Keratinocyte (primary cell): ENCODE data around the gene LAMB4. TPM values are rescaled to one million over a fixed set of nuclear protein-coding genes. Genes with fewer than 3 reads are reported as not detected.

Source experiments
- DNase-seq: peaks from one replicate; pipeline ENCODE4 v3.0.0-alpha.2; 2011; ENCODE audit warnings: low read depth, missing footprints, low spot score
- FAIRE-seq: peaks from 2 replicates; lab custom pipeline; 2011; peaks lifted over from hg19 to GRCh38; lab: Jason Lieb, UNC
- H2AFZ ChIP-seq: 2 replicates; pipeline ENCODE4 v1.6.0; 2012; ENCODE audit warnings: low read length, control low read depth, inconsistent platforms; ENCODE audit not compliant: control insufficient read depth
- H3K27ac ChIP-seq: 2 replicates; pipeline ENCODE4 v1.5.1; 2011; ENCODE audit warnings: low read length; ENCODE audit not compliant: control insufficient read depth, insufficient read depth
- H3K27me3 ChIP-seq: 3 replicates; pipeline ENCODE4 v1.6.0; 2011; ENCODE audit warnings: low read length; ENCODE audit not compliant: control insufficient read depth, insufficient read depth; ENCODE audit errors: extremely low read depth
- H3K36me3 ChIP-seq, 2 experiments: 2 replicates in 1 of 2; 3 replicates in 1 of 2; pipeline ENCODE4 v1.5.1; 2011; ENCODE audit warnings: low read length in 2 of 2, mild to moderate bottlenecking in 1 of 2; ENCODE audit not compliant: control insufficient read depth in 2 of 2, insufficient read depth in 2 of 2; ENCODE audit errors: extremely low read depth in 1 of 2
- H3K4me1 ChIP-seq: 3 replicates; pipeline ENCODE4 v1.5.1; 2011; ENCODE audit warnings: low read length; ENCODE audit not compliant: control insufficient read depth, insufficient read depth; ENCODE audit errors: extremely low read depth
- H3K4me2 ChIP-seq: 3 replicates; pipeline ENCODE4 v1.6.0; 2011; ENCODE audit warnings: low read depth, low read length; ENCODE audit not compliant: control insufficient read depth, insufficient read depth; ENCODE audit errors: extremely low read depth
- H3K4me3 ChIP-seq, 3 experiments: fragments of 200-600 bp in 1 of 3; sonication (generic) in 1 of 3; 2 replicates in 2 of 3; 3 replicates in 1 of 3; pipeline ENCODE4 v1.5.1; 2011 to 2016; ENCODE audit warnings: low read length in 3 of 3, mild to moderate bottlenecking in 3 of 3, control low read depth in 2 of 3, inconsistent platforms in 1 of 3, low read depth in 1 of 3, mixed read lengths in 1 of 3, mixed run types in 1 of 3, moderate library complexity in 1 of 3; ENCODE audit not compliant: control insufficient read depth in 2 of 3, insufficient read depth in 2 of 3; ENCODE audit errors: extremely low read depth in 1 of 3
- H3K79me2 ChIP-seq: 2 replicates; pipeline ENCODE4 v1.6.0; 2012; ENCODE audit warnings: low read length; ENCODE audit not compliant: control insufficient read depth, insufficient read depth
- H3K9ac ChIP-seq: 3 replicates; pipeline ENCODE4 v1.6.0; 2011; ENCODE audit warnings: low read length; ENCODE audit not compliant: control insufficient read depth, insufficient read depth; ENCODE audit errors: extremely low read depth
- H3K9me1 ChIP-seq: 3 replicates; pipeline ENCODE4 v1.6.0; 2011; ENCODE audit warnings: low read length; ENCODE audit not compliant: control insufficient read depth, insufficient read depth; ENCODE audit errors: extremely low read depth
- H3K9me3 ChIP-seq: 2 replicates; pipeline ENCODE4 v1.5.1; 2012; ENCODE audit warnings: low read depth, low read length; ENCODE audit not compliant: control insufficient read depth
- H4K20me1 ChIP-seq: 3 replicates; pipeline ENCODE4 v1.6.0; 2011; ENCODE audit warnings: low read length; ENCODE audit not compliant: control insufficient read depth, insufficient read depth; ENCODE audit errors: extremely low read depth
- EZH2 ChIP-seq: IDR thresholded peaks from one replicate; pipeline ENCODE4 v1.6.1; 2012; ENCODE audit warnings: inconsistent platforms, mild to moderate bottlenecking, low read length, moderate library complexity
- dilution Hi-C: fragments of 300-500 bp; cut with MboI; formaldehyde crosslinking; loops from one replicate; pipeline ENCODE4 v1.7.0; 2020; ENCODE audit warnings: low sequenced_read_pairs; ENCODE audit not compliant: extremely low pct_ligation_motif_present
- polyA plus RNA-seq, 5 experiments: library from polyadenylated mRNA; depleted of rRNA in 3 of 5; stranded (reverse) in 3 of 5; stranded (forward) in 1 of 5; unstranded in 1 of 5; fragments of >200 nt; gene quantifications; 1 replicate in 1 of 5; 2 replicates in 3 of 5; 3 replicates in 1 of 5; pipeline versions ENCODE4 v1.2.1 to v1.2.3, GENCODE V29; 2011 to 2012; ENCODE audit warnings: missing spikeins in 2 of 5, low read depth in 1 of 5, low replicate concordance in 1 of 5
- TF ChIP-seq, protein P1 (sequence below), 3 experiments: IDR thresholded peaks in 1 of 3; conservative IDR thresholded peaks in 1 of 3; optimal IDR thresholded peaks in 1 of 3; 2 replicates in 2 of 3; 3 replicates in 1 of 3; pipeline versions ENCODE3 to v1.5.1; 2011; ENCODE audit warnings: low read length in 3 of 3, mild to moderate bottlenecking in 3 of 3, moderate library complexity in 2 of 3, control low read depth in 1 of 3, inconsistent platforms in 1 of 3; ENCODE audit not compliant: insufficient read depth in 2 of 3; ENCODE audit errors: extremely low read depth in 1 of 3

LAMB4 gene
- polyA plus RNA-seq, 1 donor (not counting 4 experiments of a cell fraction or from before 2014, with no cell fraction given): 3.7 TPM

- TF ChIP-seq EZH2: no peak
- TF ChIP-seq, protein P1, sequence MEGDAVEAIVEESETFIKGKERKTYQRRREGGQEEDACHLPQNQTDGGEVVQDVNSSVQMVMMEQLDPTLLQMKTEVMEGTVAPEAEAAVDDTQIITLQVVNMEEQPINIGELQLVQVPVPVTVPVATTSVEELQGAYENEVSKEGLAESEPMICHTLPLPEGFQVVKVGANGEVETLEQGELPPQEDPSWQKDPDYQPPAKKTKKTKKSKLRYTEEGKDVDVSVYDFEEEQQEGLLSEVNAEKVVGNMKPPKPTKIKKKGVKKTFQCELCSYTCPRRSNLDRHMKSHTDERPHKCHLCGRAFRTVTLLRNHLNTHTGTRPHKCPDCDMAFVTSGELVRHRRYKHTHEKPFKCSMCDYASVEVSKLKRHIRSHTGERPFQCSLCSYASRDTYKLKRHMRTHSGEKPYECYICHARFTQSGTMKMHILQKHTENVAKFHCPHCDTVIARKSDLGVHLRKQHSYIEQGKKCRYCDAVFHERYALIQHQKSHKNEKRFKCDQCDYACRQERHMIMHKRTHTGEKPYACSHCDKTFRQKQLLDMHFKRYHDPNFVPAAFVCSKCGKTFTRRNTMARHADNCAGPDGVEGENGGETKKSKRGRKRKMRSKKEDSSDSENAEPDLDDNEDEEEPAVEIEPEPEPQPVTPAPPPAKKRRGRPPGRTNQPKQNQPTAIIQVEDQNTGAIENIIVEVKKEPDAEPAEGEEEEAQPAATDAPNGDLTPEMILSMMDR (optimal IDR thresholded peaks at IDR 0.05 in 1 of 3, IDR thresholded peaks at IDR 0.05 in 1 of 3, conservative IDR thresholded peaks at IDR 0.05 in 1 of 3; ENCODE audit: extremely low read depth in 1 of 3, insufficient read depth in 2 of 3, low read length in 3 of 3): no peak
- peak overlapping the region; percentile 30 for H2AFZ ChIP-seq
- no peaks in the 10 kb centered on the region for H4K20me1 ChIP-seq
- H3K9me1 ChIP-seq: no peaks in the 10 kb centered on the region
- peaks cover 21% of the 10 kb centered on the region for H3K4me1 ChIP-seq
- dilution Hi-C loops: no loop called here
- no peaks in the 10 kb centered on the region for H3K9me3 ChIP-seq
- no peak overlapping the region for H3K9ac ChIP-seq
- no peak for FAIRE-seq
- H3K27ac ChIP-seq: no peak overlapping the region
- peak overlapping the region; percentile 67 for H3K4me2 ChIP-seq
- H3K4me3 ChIP-seq: no peak overlapping the region
- H3K27me3 ChIP-seq: no peaks in the 10 kb centered on the region
- DNase-seq: peak; percentile 7
- H3K36me3 ChIP-seq: no peaks in the 10 kb centered on the region
- no peaks in the 10 kb centered on the region for H3K79me2 ChIP-seq
These were observed 27.6 kb upstream of the LAMB4 start for GRCh38 chr7:108157606-108158335.

GRCh38 chr7:108156897-108157605, 26.9 kb upstream of the LAMB4 start:
- no peaks in the 10 kb centered on the region for H3K9me1 ChIP-seq
- no peaks in the 10 kb centered on the region for H3K36me3 ChIP-seq
- no peaks in the 10 kb centered on the region for H3K27me3 ChIP-seq
- H3K4me2 ChIP-seq: no peak overlapping the region
- no peak overlapping the region for H3K9ac ChIP-seq
- no peak overlapping the region for H3K4me3 ChIP-seq
- no peaks in the 10 kb centered on the region for H3K9me3 ChIP-seq
- TF ChIP-seq, protein P1 (optimal IDR thresholded peaks at IDR 0.05 in 1 of 3, IDR thresholded peaks at IDR 0.05 in 1 of 3, conservative IDR thresholded peaks at IDR 0.05 in 1 of 3; ENCODE audit: extremely low read depth in 1 of 3, insufficient read depth in 2 of 3, low read length in 3 of 3): no peak
- no peak for TF ChIP-seq EZH2
- H3K79me2 ChIP-seq: no peaks in the 10 kb centered on the region
- peak; percentile 13 for FAIRE-seq
- H4K20me1 ChIP-seq: no peaks in the 10 kb centered on the region
- H3K27ac ChIP-seq: no peak overlapping the region
- no peak overlapping the region for H2AFZ ChIP-seq
- H3K4me1 ChIP-seq: peaks cover 21% of the 10 kb centered on the region
- DNase-seq: no peak
- dilution Hi-C loops: no loop called here
